ENCODE measurements around the gene EME1.

EME1 gene

GRCh38 chr17:50347894-50348291, 25.1 kb upstream of the EME1 start:
- DNase-seq (ENCODE audit: low spot score) = no peak

GRCh38 chr17:50348522-50349242, 24.3 kb upstream of the EME1 start:
- DNase-seq (ENCODE audit: low spot score) = no peak

GRCh38 chr17:50349243-50349600, 23.8 kb upstream of the EME1 start:
- no peak for DNase-seq (ENCODE audit: low spot score)

GRCh38 chr17:50350733-50351132, 22.3 kb upstream of the EME1 start:
- no peak for DNase-seq (ENCODE audit: low spot score)

DNA sequence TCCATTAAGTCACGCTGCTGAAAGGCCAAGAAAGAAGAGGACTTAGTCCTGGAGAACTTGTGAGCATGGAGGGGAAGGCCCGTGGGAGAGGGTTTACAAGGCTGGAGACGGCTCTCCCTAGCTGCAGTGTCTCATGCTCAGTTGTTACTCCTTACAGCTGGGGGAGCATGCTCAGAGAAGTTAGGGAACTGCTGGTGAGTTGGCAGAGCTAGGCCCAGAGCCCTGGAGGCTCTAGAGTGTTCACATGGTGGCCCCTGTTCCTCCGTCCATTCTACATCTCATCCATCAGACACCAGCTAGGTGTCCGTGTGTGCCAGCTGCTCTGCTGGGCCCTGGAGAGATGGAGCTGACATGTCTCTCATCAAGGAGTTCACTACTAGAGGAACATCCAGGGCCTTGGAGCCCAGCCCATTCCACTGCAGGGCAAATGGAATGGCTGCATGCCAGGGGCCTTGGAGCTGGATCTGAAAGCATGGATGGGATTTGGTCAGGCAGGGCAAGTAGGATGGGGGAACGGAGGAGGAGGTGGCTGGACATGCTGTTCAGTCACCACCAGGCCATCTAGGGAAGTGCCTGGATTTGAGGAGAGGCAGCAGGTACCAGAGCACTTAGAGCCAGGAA, 20.8 kb upstream of the EME1 start:
- DNase-seq (ENCODE audit: low spot score) = no peak

- DNase-seq (ENCODE audit: low spot score) = no peak
These were observed 20.1 kb upstream of the EME1 start for GRCh38 chr17:50352693-50353599.

GRCh38 chr17:50353600-50354195, 19.3 kb upstream of the EME1 start:
- DNase-seq (ENCODE audit: low spot score) = no peak

- DNase-seq (ENCODE audit: low spot score) = no peak
These were observed 18.8 kb upstream of the EME1 start for GRCh38 chr17:50354198-50354597.

- DNase-seq (ENCODE audit: low spot score) = no peak
These were observed 18.3 kb upstream of the EME1 start for GRCh38 chr17:50354776-50355175.

DNA sequence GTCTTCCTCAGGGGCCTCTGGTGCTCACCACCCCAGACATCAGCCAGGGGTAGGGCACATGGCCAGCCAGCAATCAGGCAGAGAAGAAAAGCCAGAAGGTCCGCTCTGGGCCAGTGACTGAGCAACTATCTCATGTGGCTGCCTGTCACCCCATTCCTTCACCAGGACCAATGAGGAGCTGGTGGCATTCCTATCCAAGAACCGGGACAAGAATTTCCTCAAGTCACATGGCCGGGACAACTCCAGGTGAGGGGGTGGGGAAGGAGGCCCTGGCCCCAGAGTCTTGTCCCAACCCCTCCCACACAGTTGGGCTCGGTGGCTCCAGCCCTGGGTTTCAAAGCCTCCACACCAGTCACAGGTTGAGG, 17.7 kb upstream of the EME1 start:
- DNase-seq (ENCODE audit: low spot score) = no peak

DNA sequence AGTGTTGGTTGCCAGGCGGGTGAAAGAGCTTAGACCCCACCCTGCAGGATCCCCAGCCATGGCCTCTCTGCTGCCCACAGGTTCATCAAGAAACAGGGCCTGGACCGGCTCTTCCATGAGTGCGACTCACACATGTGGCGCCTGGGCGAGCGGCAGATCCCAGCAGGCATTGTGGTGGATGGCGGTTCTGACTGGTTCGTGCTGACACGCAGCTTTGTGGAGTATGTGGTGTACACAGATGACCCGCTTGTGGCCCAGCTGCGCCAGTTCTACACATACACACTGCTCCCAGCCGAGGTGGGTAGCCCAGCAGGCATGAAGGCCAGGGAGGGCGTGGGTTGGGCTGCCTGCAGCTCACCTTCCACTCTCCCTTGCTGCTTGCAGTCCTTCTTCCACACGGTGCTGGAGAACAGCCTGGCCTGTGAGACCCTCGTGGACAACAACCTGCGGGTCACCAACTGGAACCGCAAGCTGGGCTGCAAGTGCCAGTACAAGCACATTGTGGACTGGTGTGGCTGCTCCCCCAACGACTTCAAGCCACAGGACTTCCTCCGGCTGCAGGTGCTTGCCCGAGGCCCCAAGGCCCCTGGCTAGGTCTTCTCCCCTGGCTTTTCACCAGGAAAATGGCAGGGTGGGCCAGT, 17.2 kb upstream of the EME1 start:
- DNase-seq (ENCODE audit: low spot score) = no peak

GRCh38 chr17:50356418-50356817, 16.6 kb upstream of the EME1 start:
- no peak for DNase-seq (ENCODE audit: low spot score)

DNA sequence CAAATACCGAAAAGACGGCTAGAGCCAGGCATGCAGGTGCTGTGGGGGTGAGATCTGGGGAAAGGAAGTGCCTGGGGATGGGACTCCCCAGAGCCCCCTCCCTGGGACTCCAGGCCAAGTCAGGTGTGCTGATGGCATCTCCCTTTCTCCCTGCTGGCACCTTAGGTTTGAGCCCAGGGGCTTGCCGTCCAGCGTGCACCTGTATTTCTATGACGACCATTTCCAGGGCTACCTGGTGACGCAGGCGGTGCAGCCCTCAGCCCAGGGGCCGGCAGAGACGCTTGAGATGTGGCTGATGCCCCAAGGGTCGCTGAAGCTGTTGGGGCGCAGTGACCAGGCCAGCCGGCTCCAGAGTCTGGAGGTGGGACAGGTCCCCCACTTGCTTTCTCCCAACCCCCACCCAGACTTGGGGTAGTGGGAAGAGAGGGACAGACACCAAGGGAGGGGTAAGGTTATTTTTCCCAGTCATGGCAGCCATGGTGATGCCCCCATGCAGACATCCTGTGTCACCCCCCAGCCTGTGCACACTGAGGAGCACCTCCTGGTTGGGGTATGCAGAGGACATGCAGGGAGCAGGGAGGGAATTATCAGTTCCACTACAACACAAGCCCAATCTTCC, 16.0 kb upstream of the EME1 start:
- DNase-seq (ENCODE audit: low spot score) = no peak

GRCh38 chr17:50358177-50358576, 14.9 kb upstream of the EME1 start:
- no peak for DNase-seq (ENCODE audit: low spot score)

- DNase-seq (ENCODE audit: low spot score) = no peak
These were observed 13.9 kb upstream of the EME1 start for GRCh38 chr17:50359005-50359699.

DNA sequence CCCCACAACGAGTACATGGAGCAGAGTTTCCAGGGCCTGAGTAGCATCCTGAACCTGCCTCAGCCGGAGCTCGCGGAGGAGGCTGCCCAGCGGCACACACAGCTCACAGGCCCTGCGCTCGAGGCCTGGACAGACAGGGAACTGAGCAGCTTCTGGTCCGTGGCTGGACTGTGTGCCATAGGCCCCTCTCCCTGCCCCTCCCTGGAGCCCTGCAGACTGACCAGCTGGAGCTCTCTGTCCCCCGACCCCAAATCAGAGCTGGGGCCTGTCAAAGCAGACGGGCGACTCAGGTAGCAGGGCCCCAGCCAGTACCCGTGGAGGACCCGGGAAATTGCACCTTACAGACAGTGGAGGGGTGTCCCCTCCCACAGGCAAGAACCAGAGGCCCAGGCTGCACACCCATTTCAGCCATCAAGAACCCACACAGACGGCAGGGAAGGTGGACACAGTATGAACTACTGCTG, 13.0 kb upstream of the EME1 start:
- DNase-seq (ENCODE audit: low spot score) = no peak

DNA sequence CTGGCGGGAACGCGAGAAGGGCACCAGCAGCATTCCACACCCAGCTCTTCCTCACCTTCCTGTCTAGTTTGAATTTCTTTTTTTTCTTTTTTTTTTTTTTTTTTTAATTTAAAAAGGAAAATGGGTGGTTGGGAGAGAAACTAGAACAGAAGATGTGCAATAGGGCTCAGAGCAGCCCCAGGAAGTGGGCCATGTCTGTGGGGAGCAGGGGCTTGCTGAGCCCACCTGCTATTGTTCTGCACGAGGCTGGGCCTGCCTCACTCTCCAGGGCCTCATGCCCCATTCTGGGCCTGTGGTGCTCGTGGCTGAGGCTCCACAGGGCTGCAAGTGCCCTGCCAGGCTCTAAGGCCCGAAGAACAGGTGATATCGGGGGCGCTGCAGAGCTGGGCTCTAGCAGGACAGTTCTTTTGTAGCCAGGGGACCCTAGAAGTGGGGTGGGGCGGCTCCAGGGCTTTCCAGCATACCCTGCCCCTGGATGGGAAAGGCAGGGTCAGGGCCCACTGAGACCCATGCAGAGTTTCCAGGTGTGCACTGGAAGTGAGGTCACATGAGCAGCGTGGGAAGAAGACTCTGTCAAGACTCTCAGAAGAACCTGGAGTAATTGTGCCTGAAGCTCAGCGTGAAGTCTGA, 12.4 kb upstream of the EME1 start:
- no peak for DNase-seq (ENCODE audit: low spot score)

- peak; percentile 83 for DNase-seq (ENCODE audit: low spot score)
These were observed 11.2 kb upstream of the EME1 start for GRCh38 chr17:50361561-50362480.

GRCh38 chr17:50362661-50363060, 10.4 kb upstream of the EME1 start:
- no peak for DNase-seq (ENCODE audit: low spot score)

Data from NAMALWA (cell line).